SK-N-SH (cell line): ENCODE measurements around the gene TBC1D19. TPM values are rescaled to one million over a fixed set of nuclear protein-coding genes. Genes with fewer than 3 reads are reported as not detected.

Experiments used
- CTCF ChIA-PET: fragments of 300-600, 350-600 bp; formaldehyde crosslinking; extraction: SDS; loops from one replicate; lab custom pipeline; 2021; lab: Yijun Ruan, JAX
- POLR2A ChIA-PET: fragments of 350-600 bp; sonication (Branson Sonifier 250); formaldehyde crosslinking; extraction: SDS; loops from one replicate; lab custom pipeline; 2020; ENCODE audit warnings: antibody characterized with exemption, inconsistent platforms; lab: Yijun Ruan, JAX
- DNase-seq: peaks from one replicate; pipeline ENCODE4 v3.0.0; 2012
- H2AFZ ChIP-seq: fragments of 200-600 bp; sonication (generic); 2 replicates; pipeline ENCODE4 v1.8.1; 2016; ENCODE audit warnings: antibody characterized with exemption, mild to moderate bottlenecking, low read depth
- H3F3A ChIP-seq: fragments of 200-600 bp; sonication (generic); replicated peaks from 2 replicates; pipeline ENCODE3; 2016; ENCODE audit warnings: antibody characterized with exemption, mild to moderate bottlenecking; ENCODE audit not compliant: insufficient read depth
- H3K27ac ChIP-seq, 2 experiments: fragments of 200-500 bp in 1 of 2; fragments of 200-600 bp in 1 of 2; sonication (Bioruptor generic) in 1 of 2; sonication (generic), shearing (Covaris generic) in 1 of 2; 2 replicates each; pipeline versions ENCODE4 v1.5.1 to v1.6.1; 2014 to 2016; ENCODE audit warnings: low read depth in 2 of 2, inconsistent platforms in 1 of 2, low read length in 1 of 2, mild to moderate bottlenecking in 1 of 2, mixed read lengths in 1 of 2
- H3K27me3 ChIP-seq: fragments of 200-600 bp; sonication (generic), shearing (Covaris generic); 2 replicates; pipeline ENCODE4 v1.6.1; 2016; ENCODE audit warnings: mixed run types; ENCODE audit not compliant: insufficient read depth
- H3K36me3 ChIP-seq, 2 experiments: fragments of 200-500 bp in 1 of 2; fragments of 200-600 bp in 1 of 2; sonication (Bioruptor generic) in 1 of 2; sonication (generic) in 1 of 2; replicated peaks in 1 of 2; 2 replicates each; pipeline versions ENCODE3 to v1.5.1; 2014 to 2016; ENCODE audit warnings: low read length in 1 of 2, mild to moderate bottlenecking in 1 of 2; ENCODE audit not compliant: insufficient read depth in 2 of 2, control insufficient read depth in 1 of 2
- H3K4me1 ChIP-seq, 2 experiments: fragments of 200-500 bp in 1 of 2; fragments of 200-600 bp in 1 of 2; sonication (Bioruptor generic) in 1 of 2; sonication (generic), shearing (Covaris generic) in 1 of 2; 2 replicates each; pipeline versions ENCODE4 v1.5.1 to v1.6.1; 2014 to 2016; ENCODE audit warnings: low read depth in 1 of 2, low read length in 1 of 2, mixed run types in 1 of 2; ENCODE audit not compliant: insufficient read depth in 2 of 2, control insufficient read depth in 1 of 2
- H3K4me2 ChIP-seq: fragments of 200-600 bp; sonication (generic), shearing (Covaris generic); 2 replicates; pipeline ENCODE4 v1.6.1; 2017; ENCODE audit warnings: mixed run types
- H3K4me3 ChIP-seq, 2 experiments: fragments of 200-500 bp in 1 of 2; fragments of 200-600 bp in 1 of 2; sonication (Bioruptor generic) in 1 of 2; sonication (generic), shearing (Covaris generic) in 1 of 2; 2 replicates each; pipeline versions ENCODE4 v1.5.1 to v1.8.1; 2014 to 2016; ENCODE audit warnings: low read depth in 2 of 2, inconsistent platforms in 1 of 2, low read length in 1 of 2, mild to moderate bottlenecking in 1 of 2, mixed read lengths in 1 of 2, moderate library complexity in 1 of 2
- H3K79me2 ChIP-seq: fragments of 200-600 bp; sonication (generic); 2 replicates; pipeline ENCODE4 v1.8.1; 2017; ENCODE audit warnings: mild to moderate bottlenecking; ENCODE audit not compliant: insufficient read depth
- H3K9ac ChIP-seq: fragments of 200-600 bp; sonication (generic); 2 replicates; pipeline ENCODE4 v1.6.1; 2017; ENCODE audit warnings: mixed run types
- H3K9me2 ChIP-seq: fragments of 200-600 bp; sonication (generic); 2 replicates; pipeline ENCODE4 v1.6.1; 2017; ENCODE audit warnings: mixed run types
- H3K9me3 ChIP-seq: fragments of 200-600 bp; sonication (generic); 2 replicates; pipeline ENCODE4 v1.6.1; 2017; ENCODE audit warnings: mixed run types, mild to moderate bottlenecking, moderate library complexity
- H4K20me1 ChIP-seq: fragments of 200-600 bp; sonication (generic); 2 replicates; pipeline ENCODE4 v1.6.1; 2017; ENCODE audit warnings: mild to moderate bottlenecking, mixed run types; ENCODE audit not compliant: insufficient read depth
- CHD2 ChIP-seq: fragments of 150-350 bp; IDR thresholded peaks from 2 replicates; pipeline ENCODE4 v1.6.1; 2018; ENCODE audit warnings: low read length; ENCODE audit not compliant: partially characterized antibody
- ELF1 ChIP-seq: IDR thresholded peaks from 2 replicates; pipeline ENCODE4 v1.4.0; 2012
- EP300 ChIP-seq, 2 experiments: IDR thresholded peaks; 2 replicates each; pipeline versions ENCODE4 v1.4.0 to v1.6.1; 2012; ENCODE audit warnings: borderline replicate concordance in 1 of 2, low read depth in 1 of 2, low read length in 1 of 2
- EZH2phosphoT487 ChIP-seq: fragments of 200-600 bp; sonication (generic); IDR thresholded peaks from 2 replicates; pipeline ENCODE4 v1.6.1; 2017; ENCODE audit warnings: low read depth, mixed run types, mild to moderate bottlenecking, antibody characterized with exemption, moderate library complexity, borderline replicate concordance
- FOSL2 ChIP-seq: IDR thresholded peaks from 2 replicates; pipeline ENCODE4 v1.4.0; 2012; ENCODE audit warnings: low read depth, mild to moderate bottlenecking, moderate library complexity, borderline replicate concordance
- FOXJ3 ChIP-seq: sonication (generic); formaldehyde crosslinking; IDR thresholded peaks from 2 replicates; pipeline ENCODE4 v1.5.1; 2020; ENCODE audit warnings: mild to moderate bottlenecking, missing genetic modification reagents
- FOXM1 ChIP-seq: IDR thresholded peaks from 2 replicates; pipeline ENCODE4 v1.4.0; 2012; ENCODE audit warnings: low read depth, mild to moderate bottlenecking
- GABPA ChIP-seq: IDR thresholded peaks from 2 replicates; pipeline ENCODE4 v1.4.0; 2012; ENCODE audit warnings: low read depth, mild to moderate bottlenecking
- GATA2 ChIP-seq: sonication (generic); formaldehyde crosslinking; IDR thresholded peaks from 2 replicates; pipeline ENCODE4 v1.5.0; 2020; ENCODE audit warnings: mild to moderate bottlenecking, missing genetic modification reagents
- JUND ChIP-seq: IDR thresholded peaks from 2 replicates; pipeline ENCODE4 v1.4.0; 2012
- MAX ChIP-seq: IDR thresholded peaks from 2 replicates; pipeline ENCODE4 v1.4.0; 2012; ENCODE audit warnings: low read depth
- MEF2A ChIP-seq: IDR thresholded peaks from 2 replicates; pipeline ENCODE4 v1.4.0; 2012; ENCODE audit warnings: low read depth, borderline replicate concordance
- MXI1 ChIP-seq: IDR thresholded peaks from 2 replicates; pipeline ENCODE4 v1.6.1; 2012; ENCODE audit warnings: mild to moderate bottlenecking, low read depth, low read length, improper control_type of control experiment
- NFIC ChIP-seq: IDR thresholded peaks from 2 replicates; pipeline ENCODE4 v1.4.0; 2012; ENCODE audit warnings: borderline replicate concordance
- PBX3 ChIP-seq: IDR thresholded peaks from 2 replicates; pipeline ENCODE4; 2012
- POLR2AphosphoS5 ChIP-seq: IDR thresholded peaks from 2 replicates; pipeline ENCODE4 v1.6.1; 2012; ENCODE audit warnings: low read depth, low read length
- RCOR1 ChIP-seq: fragments of 150-350 bp; IDR thresholded peaks from 2 replicates; pipeline ENCODE4 v1.6.1; 2017; ENCODE audit warnings: antibody characterized with exemption, low read length
- SMC3 ChIP-seq: IDR thresholded peaks from 2 replicates; pipeline ENCODE4 v1.6.1; 2012; ENCODE audit warnings: low read depth, low read length, improper control_type of control experiment
- TAF1 ChIP-seq: IDR thresholded peaks from 2 replicates; pipeline ENCODE4 v1.6.1; 2012; ENCODE audit warnings: low read depth, mild to moderate bottlenecking, low read length, moderate library complexity, borderline replicate concordance
- TCF12 ChIP-seq: IDR thresholded peaks from 2 replicates; pipeline ENCODE4 v1.4.0; 2012
- TEAD4 ChIP-seq: IDR thresholded peaks from 2 replicates; pipeline ENCODE4 v1.4.0; 2012; ENCODE audit warnings: mild to moderate bottlenecking, borderline replicate concordance; ENCODE audit not compliant: insufficient read depth
- ZBTB33 ChIP-seq: IDR thresholded peaks from 2 replicates; pipeline ENCODE4 v1.4.0; 2012; ENCODE audit warnings: low read depth, borderline replicate concordance
- WGBS: methylation state at CpG from one replicate; pipeline ENCODE4 v1.1.6; 2017; ENCODE audit warnings: low lambda C conversion rate; 5-methylcytosine and 5-hydroxymethylcytosine counted together
- polyA plus RNA-seq, 3 experiments: library from polyadenylated mRNA; depleted of rRNA; stranded (reverse); fragments of >200 nt; gene quantifications; 2 replicates each; pipeline ENCODE4 v1.2.3, GENCODE V29; 2012

TBC1D19 gene
- polyA plus RNA-seq, 1 of the 3 experiments (the other 2 are of a cell fraction), result 4.2 TPM

GRCh38 chr4:26557164-26557563, 26.7 kb upstream of the TBC1D19 start:
- H3K9me3 ChIP-seq, result no peaks in the 10 kb centered on the region
- H3K79me2 ChIP-seq, result no peaks in the 10 kb centered on the region
- no peaks in the 10 kb centered on the region for H3K9me2 ChIP-seq
- ChIA-PET POLR2A (no interaction called here), CTCF (no interaction called here)
- no peaks in the 10 kb centered on the region for H3K27me3 ChIP-seq
- H3K27ac ChIP-seq, result no peak overlapping the region; a peak in 1 of 4 replicates
- no peak overlapping the region for H2AFZ ChIP-seq
- DNase-seq, result peak; percentile 19
- no peaks in the 10 kb centered on the region for H3F3A ChIP-seq
- H3K9ac ChIP-seq, result no peak overlapping the region
- H3K4me3 ChIP-seq, result no peak overlapping the region
- H3K4me1 ChIP-seq, result peaks cover 0 to 6% of the 10 kb centered on the region in 2 experiments; a peak in 1 of 4 replicates
- H4K20me1 ChIP-seq, result no peaks in the 10 kb centered on the region
- no peak overlapping the region for H3K4me2 ChIP-seq
- TF ChIP-seq TCF12 (peak; percentile 66), PBX3 (peak; percentile 48; the same call in 1 of the 2 replicates), JUND (no peak), NFIC (peak; percentile 59)
- H3K36me3 ChIP-seq, result no peaks in the 10 kb centered on the region

- WGBS, result 53% methylated on average over 3 of the region's 3 CpGs
- CTCF ChIA-PET, result no interaction called here
- TF ChIP-seq TAF1, result no peak
- TF ChIP-seq SMC3, result no peak
- TF ChIP-seq NFIC, result no peak
- TF ChIP-seq EP300 (IDR thresholded peaks at IDR 0.05; ENCODE audit: borderline replicate concordance in 1 of 2, low read depth in 1 of 2, low read length in 1 of 2), result no peak
- no peak for TF ChIP-seq FOXM1
- TF ChIP-seq GABPA, result no peak
- no peak for TF ChIP-seq MXI1
- TF ChIP-seq JUND, result no peak
- TF ChIP-seq POLR2AphosphoS5, result no peak
- no peak for TF ChIP-seq GATA2
- no peak for TF ChIP-seq EZH2phosphoT487
- no peak for TF ChIP-seq ELF1
- TF ChIP-seq MAX, result no peak
- no peak for TF ChIP-seq TEAD4
- no peak for TF ChIP-seq RCOR1
- no peak for TF ChIP-seq MEF2A
- no peak for TF ChIP-seq ZBTB33
- no peak for TF ChIP-seq FOXJ3 (CRISPR knock-in tag)
- TF ChIP-seq FOSL2, result no peak
- TF ChIP-seq CHD2, result no peak
- POLR2A ChIA-PET, result no interaction called here
- H3K4me1 ChIP-seq, result peaks cover 0 to 6% of the 10 kb centered on the region in 2 experiments; a peak in 1 of 4 replicates
- H3K4me2 ChIP-seq, result no peak overlapping the region
- no peak for DNase-seq
- no peaks in the 10 kb centered on the region for H3K36me3 ChIP-seq
- H3F3A ChIP-seq, result no peaks in the 10 kb centered on the region
- H3K4me3 ChIP-seq, result no peak overlapping the region
- H3K79me2 ChIP-seq, result no peaks in the 10 kb centered on the region
- H3K27ac ChIP-seq, result no peak overlapping the region
- no peaks in the 10 kb centered on the region for H3K9me3 ChIP-seq
- no peak overlapping the region for H3K9ac ChIP-seq
- no peaks in the 10 kb centered on the region for H3K27me3 ChIP-seq
- H2AFZ ChIP-seq, result no peak overlapping the region
- H4K20me1 ChIP-seq, result no peaks in the 10 kb centered on the region
- H3K9me2 ChIP-seq, result no peaks in the 10 kb centered on the region
Measured at GRCh38 chr4:26558166-26558895, 25.6 kb upstream of the TBC1D19 start.
